Measurements from ENCODE around the gene ZDHHC8.

The ZDHHC8 gene

GRCh38 chr22:20138868-20139267 is 7.3 kb downstream of the ZDHHC8 start:
- no peak for DNase-seq (ENCODE audit: low read depth)
- H3K4me3 ChIP-seq (ENCODE audit: low read length) = no peak overlapping the region
- TF ChIP-seq CTCF (conservative IDR thresholded peaks at IDR 0.05; ENCODE audit: low read length) = no peak

GRCh38 chr22:20139391-20140106 is 7.9 kb downstream of the ZDHHC8 start:
- no peak for DNase-seq (ENCODE audit: low read depth)
- no peak for TF ChIP-seq CTCF (conservative IDR thresholded peaks at IDR 0.05; ENCODE audit: low read length)

GRCh38 chr22:20140107-20140445 is 8.5 kb downstream of the ZDHHC8 start:
- no peak for TF ChIP-seq CTCF (conservative IDR thresholded peaks at IDR 0.05; ENCODE audit: low read length)
- DNase-seq (ENCODE audit: low read depth) = no peak
- H3K4me3 ChIP-seq (ENCODE audit: low read length) = no peak overlapping the region

More at GRCh38 chr22:20139391-20140106, 7.9 kb downstream of the ZDHHC8 start:
- no peak overlapping the region for H3K4me3 ChIP-seq (ENCODE audit: low read length)

- no peak for DNase-seq (ENCODE audit: low read depth)
- H3K4me3 ChIP-seq (ENCODE audit: low read length) = no peak overlapping the region
- TF ChIP-seq CTCF (conservative IDR thresholded peaks at IDR 0.05; ENCODE audit: low read length) = no peak
These were observed 8.9 kb downstream of the ZDHHC8 start for GRCh38 chr22:20140521-20140964.

GRCh38 chr22:20141186-20142077 is 9.8 kb downstream of the ZDHHC8 start:
- TF ChIP-seq CTCF (conservative IDR thresholded peaks at IDR 0.05; ENCODE audit: low read length) = no peak
- no peak overlapping the region for H3K4me3 ChIP-seq (ENCODE audit: low read length)
- DNase-seq (ENCODE audit: low read depth) = peak; percentile 77

GRCh38 chr22:20142711-20143621 is 11.4 kb downstream of the ZDHHC8 start:
- H3K4me3 ChIP-seq (ENCODE audit: low read length) = no peak overlapping the region
- no peak for TF ChIP-seq CTCF (conservative IDR thresholded peaks at IDR 0.05; ENCODE audit: low read length)
- no peak for DNase-seq (ENCODE audit: low read depth)
